Sigmoid colon (tissue), 7 donors: ENCODE results near the gene SUV39H2. TPM values are rescaled to one million over a fixed set of nuclear protein-coding genes. Genes with fewer than 3 reads are reported as not detected.
"Not testable (repeated sequence)": the region's sequence is repeated elsewhere in the genome, so short reads cannot be mapped to it uniquely, and the experiment has no call there.

Experiments used
- DNase-seq: peaks from one replicate; pipeline ENCODE4 v3.0.0-alpha.2; 2019
- H3K27ac ChIP-seq, 4 donors: fragments of 200-600 bp; sonication (generic); one replicate each; pipeline ENCODE4 v1.5.1; 2016 to 2019; ENCODE audit warnings: mild to moderate bottlenecking in 1 of 4
- H3K27me3 ChIP-seq, 3 donors: fragments of 200-600 bp; sonication (generic); one replicate each; pipeline ENCODE4 v1.5.1; 2019; ENCODE audit warnings: mild to moderate bottlenecking in 1 of 3
- H3K36me3 ChIP-seq, 4 donors: fragments of 200-600 bp; sonication (generic); one replicate each; pipeline ENCODE4 v1.5.1; 2016 to 2019
- H3K4me1 ChIP-seq, 4 donors: fragments of 200-600 bp; sonication (generic); one replicate each; pipeline ENCODE4 v1.5.1; 2017 to 2019
- H3K4me3 ChIP-seq, 4 donors: fragments of 200-600 bp; sonication (generic); one replicate each; pipeline ENCODE4 v1.5.1; 2017 to 2019; ENCODE audit warnings: mild to moderate bottlenecking in 2 of 4, moderate library complexity in 1 of 4
- H3K9me3 ChIP-seq, 4 donors: fragments of 200-600 bp in 3 of 4; sonication (generic) in 3 of 4; one replicate each; pipeline versions ENCODE4 v1.5.1 to v1.6.1; 2013 to 2019
- EP300 ChIP-seq, 4 donors: sonication (generic); formaldehyde crosslinking; IDR thresholded peaks; one replicate each; pipeline ENCODE4 v1.6.1; 2017; ENCODE audit warnings: antibody characterized with exemption in 4 of 4
- POLR2A ChIP-seq, 2 donors: fragments of 450-650 bp; IDR thresholded peaks; one replicate each; pipeline ENCODE4 v1.6.1; 2016; ENCODE audit warnings: antibody characterized with exemption in 2 of 2, mild to moderate bottlenecking in 2 of 2, moderate library complexity in 2 of 2
- POLR2AphosphoS5 ChIP-seq, 4 donors: sonication (generic); formaldehyde crosslinking; IDR thresholded peaks; one replicate each; pipeline ENCODE4 v1.6.1; 2017; ENCODE audit warnings: antibody characterized with exemption in 4 of 4
- WGBS, 2 donors: extraction: QIAGEN DNeasy Blood & Tissue Kit; methylation state at CpG; one replicate each; pipeline ENCODE4 v1.1.7; 2013; 5-methylcytosine and 5-hydroxymethylcytosine counted together
- intact Hi-C: fragments of 100-400 bp; cut with DNase I; formaldehyde crosslinking; loops from one replicate; pipeline ENCODE4 v1.15.1; 2023
- polyA plus RNA-seq, 3 donors: library from polyadenylated mRNA; stranded (reverse); fragments of 200-250 nt; gene quantifications; one replicate each; pipeline ENCODE4 v1.2.3, GENCODE V29; 2013
- total RNA-seq, 4 donors: library from RNA; depleted of rRNA; stranded (reverse); fragments of >200 nt; gene quantifications; one replicate each; pipeline ENCODE4 v1.1.0, GENCODE V29; 2016
- TF ChIP-seq, protein P1 (sequence below), 4 experiments: fragments of 450-650 bp in 3 of 4; fragments of 200-600 bp in 1 of 4; IDR thresholded peaks; one replicate each; pipeline ENCODE4 v1.5.1; 2016 to 2019; ENCODE audit warnings: antibody characterized with exemption in 4 of 4, mild to moderate bottlenecking in 3 of 4, moderate library complexity in 2 of 4
- donor health status: healthy with polysubstance abuse.
- donor health status: Bipolar disorder and iron deficiency.
- donor health status: healthy.

The SUV39H2 gene
- total and polyA plus RNA-seq, 7 donors = 3.9 to 6.4 (median 4.7) TPM

GRCh38 chr10:14858338-14858960, 20.2 kb upstream of the SUV39H2 start:
- Histone ChIP-seq H3K4me1 (no peaks in the 10 kb centered on the region), H3K36me3 (peaks cover 0 to 56% (median 9%) of the 10 kb centered on the region in 4 donors), H3K4me3 (no peak overlapping the region), H3K27me3 (no peaks in the 10 kb centered on the region), H3K9me3 (no peaks in the 10 kb centered on the region), H3K27ac (no peak overlapping the region)
- DNase-seq = no peak
- TF ChIP-seq POLR2A (IDR thresholded peaks at IDR 0.05) (no peak), POLR2AphosphoS5 (IDR thresholded peaks at IDR 0.05) (no peak), EP300 (IDR thresholded peaks at IDR 0.05) (no peak)
- TF ChIP-seq, protein P1, sequence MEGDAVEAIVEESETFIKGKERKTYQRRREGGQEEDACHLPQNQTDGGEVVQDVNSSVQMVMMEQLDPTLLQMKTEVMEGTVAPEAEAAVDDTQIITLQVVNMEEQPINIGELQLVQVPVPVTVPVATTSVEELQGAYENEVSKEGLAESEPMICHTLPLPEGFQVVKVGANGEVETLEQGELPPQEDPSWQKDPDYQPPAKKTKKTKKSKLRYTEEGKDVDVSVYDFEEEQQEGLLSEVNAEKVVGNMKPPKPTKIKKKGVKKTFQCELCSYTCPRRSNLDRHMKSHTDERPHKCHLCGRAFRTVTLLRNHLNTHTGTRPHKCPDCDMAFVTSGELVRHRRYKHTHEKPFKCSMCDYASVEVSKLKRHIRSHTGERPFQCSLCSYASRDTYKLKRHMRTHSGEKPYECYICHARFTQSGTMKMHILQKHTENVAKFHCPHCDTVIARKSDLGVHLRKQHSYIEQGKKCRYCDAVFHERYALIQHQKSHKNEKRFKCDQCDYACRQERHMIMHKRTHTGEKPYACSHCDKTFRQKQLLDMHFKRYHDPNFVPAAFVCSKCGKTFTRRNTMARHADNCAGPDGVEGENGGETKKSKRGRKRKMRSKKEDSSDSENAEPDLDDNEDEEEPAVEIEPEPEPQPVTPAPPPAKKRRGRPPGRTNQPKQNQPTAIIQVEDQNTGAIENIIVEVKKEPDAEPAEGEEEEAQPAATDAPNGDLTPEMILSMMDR (IDR thresholded peaks at IDR 0.05) = no peak
- WGBS, 2 donors = 90 to 95% methylated on average over 6 of the region's 6 CpGs
- intact Hi-C loops = no loop called here

- WGBS, 2 donors = 55 to 83% methylated on average over 5 of the region's 5 CpGs
- H3K4me3 ChIP-seq = no peak overlapping the region
- intact Hi-C loops = no loop called here
- TF ChIP-seq, protein P1 (IDR thresholded peaks at IDR 0.05) = no peak
- no peak for TF ChIP-seq POLR2AphosphoS5 (IDR thresholded peaks at IDR 0.05)
- no peak for TF ChIP-seq POLR2A (IDR thresholded peaks at IDR 0.05)
- TF ChIP-seq EP300 (IDR thresholded peaks at IDR 0.05) = no peak
- H3K27ac ChIP-seq = no peak overlapping the region
- DNase-seq = no peak
- no peaks in the 10 kb centered on the region for H3K4me1 ChIP-seq
- H3K36me3 ChIP-seq = peaks cover 0 to 51% (median 9%) of the 10 kb centered on the region in 4 donors
- H3K27me3 ChIP-seq = no peaks in the 10 kb centered on the region
- H3K9me3 ChIP-seq = no peaks in the 10 kb centered on the region
Observed at GRCh38 chr10:14859043-14859442, 19.6 kb upstream of the SUV39H2 start.

- Histone ChIP-seq H3K27ac (no peak overlapping the region), H3K4me3 (no peak overlapping the region), H3K36me3 (peaks cover 0 to 46% (median 9%) of the 10 kb centered on the region in 4 donors), H3K27me3 (no peaks in the 10 kb centered on the region), H3K4me1 (no peaks in the 10 kb centered on the region), H3K9me3 (no peaks in the 10 kb centered on the region)
- no peak for DNase-seq
- intact Hi-C loops = no loop called here
- no peak for TF ChIP-seq POLR2AphosphoS5 (IDR thresholded peaks at IDR 0.05)
- TF ChIP-seq POLR2A (IDR thresholded peaks at IDR 0.05) = no peak
- TF ChIP-seq EP300 (IDR thresholded peaks at IDR 0.05) = no peak
- TF ChIP-seq, protein P1 (IDR thresholded peaks at IDR 0.05) = no peak
Observed at GRCh38 chr10:14859775-14860174, 18.9 kb upstream of the SUV39H2 start.

DNA sequence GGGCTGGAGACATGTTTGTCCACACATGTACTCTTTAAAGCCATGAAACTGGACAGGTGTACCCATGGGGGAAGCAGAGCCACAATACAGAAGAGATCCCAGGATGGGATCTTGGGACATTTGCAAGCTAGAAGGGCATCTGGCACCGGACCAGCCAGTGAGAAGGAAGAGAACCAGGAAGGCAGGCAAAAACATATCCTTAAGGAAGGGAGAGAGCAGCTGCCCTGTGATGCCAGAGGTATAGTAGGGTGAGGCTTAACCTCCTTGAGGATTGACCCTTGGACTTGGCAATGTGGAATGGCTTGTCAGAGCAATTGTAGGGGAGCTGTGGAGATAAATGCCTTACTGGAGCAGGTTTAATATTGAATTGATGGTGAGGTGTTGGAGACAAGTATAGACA, 17.9 kb upstream of the SUV39H2 start:
- no peaks in the 10 kb centered on the region for H3K9me3 ChIP-seq
- H3K27ac ChIP-seq = no peak overlapping the region

GRCh38 chr10:14864466-14864865, 14.2 kb upstream of the SUV39H2 start:
- H3K4me3 ChIP-seq, DNase-seq, H3K9me3 ChIP-seq, intact Hi-C loops, H3K27ac ChIP-seq, H3K27me3 ChIP-seq, H3K4me1 ChIP-seq: not testable (repeated sequence)
- H3K36me3 ChIP-seq = peaks cover 0 to 45% (median 8%) of the 10 kb centered on the region in 4 donors
- WGBS, 2 donors = 97% methylated on average over 6 of the region's 6 CpGs

More for the DNA sequence above, 17.9 kb upstream of the SUV39H2 start:
- peaks cover 0 to 35% (median 9%) of the 10 kb centered on the region in 4 donors for H3K36me3 ChIP-seq
- intact Hi-C loops = no loop called here
- 14 to 67% methylated on average over 1 of the region's 1 CpG for whole genome bisulfite sequencing, 2 donors
- H3K4me3 ChIP-seq = no peak overlapping the region
- no peak for TF ChIP-seq EP300 (IDR thresholded peaks at IDR 0.05)
- TF ChIP-seq POLR2A (IDR thresholded peaks at IDR 0.05) = no peak
- no peak for TF ChIP-seq POLR2AphosphoS5 (IDR thresholded peaks at IDR 0.05)
- TF ChIP-seq, protein P1 (IDR thresholded peaks at IDR 0.05) = no peak
- no peaks in the 10 kb centered on the region for H3K4me1 ChIP-seq
- DNase-seq = no peak
- no peaks in the 10 kb centered on the region for H3K27me3 ChIP-seq

- H3K36me3 ChIP-seq = peaks cover 0 to 49% (median 8%) of the 10 kb centered on the region in 4 donors
- intact Hi-C loops, H3K4me1 ChIP-seq, H3K27ac ChIP-seq, H3K27me3 ChIP-seq, H3K9me3 ChIP-seq, H3K4me3 ChIP-seq, DNase-seq: not testable (repeated sequence)
- 92 to 93% methylated on average over 3 of the region's 3 CpGs for WGBS, 2 donors
Observed at GRCh38 chr10:14864871-14865270, 13.8 kb upstream of the SUV39H2 start.
